Stimulated activated naive CD8-positive, alpha-beta T cell treated with anti-CD3 and anti-CD28 coated beads, Interleukin-15, Interleukin-2, amounts not matched to agents 100 U/mL and 50 U/mL, for 24 hours (primary cell): ENCODE data around the gene IGFL1.
"Not testable (repeated sequence)": the region's sequence is repeated elsewhere in the genome, so short reads cannot be mapped to it uniquely, and the experiment has no call there.

ENCODE experiments used
- ATAC-seq: fragments of 150-1000 bp; cut with Tn5 transposase; one replicate; pipeline ENCODE4 v1.10.0; 2021
- DNase-seq: peaks from one replicate; pipeline ENCODE4 v3.0.0; 2021

Gene IGFL1

GRCh38 chr19:46225558-46226004, 4.0 kb upstream of the IGFL1 start:
- ATAC-seq = no peak
- no peak for DNase-seq

GRCh38 chr19:46226438-46226973, 3.0 kb upstream of the IGFL1 start:
- ATAC-seq = no peak
- no peak for DNase-seq

GRCh38 chr19:46232029-46232428, 2.5 kb downstream of the IGFL1 start:
- DNase-seq = no peak
- ATAC-seq = no peak

- ATAC-seq (no peak), DNase-seq (no peak)
Observed at GRCh38 chr19:46232468-46232867, 2.9 kb downstream of the IGFL1 start.

GRCh38 chr19:46232938-46233621, 3.5 kb downstream of the IGFL1 start:
- DNase-seq (no peak), ATAC-seq (no peak)

GRCh38 chr19:46233871-46234270, 4.3 kb downstream of the IGFL1 start:
- not testable (repeated sequence) for ATAC-seq, DNase-seq

GRCh38 chr19:46238141-46238540, 8.6 kb downstream of the IGFL1 start:
- not testable (repeated sequence) for ATAC-seq, DNase-seq

- no peak for ATAC-seq
- no peak for DNase-seq
Observed at GRCh38 chr19:46239193-46240024, 9.9 kb downstream of the IGFL1 start.

- DNase-seq = no peak
- no peak for ATAC-seq
Observed at GRCh38 chr19:46240693-46241092, 11.2 kb downstream of the IGFL1 start.

GRCh38 chr19:46241626-46242025, 12.1 kb downstream of the IGFL1 start:
- no peak for DNase-seq
- no peak for ATAC-seq

- not testable (repeated sequence) for ATAC-seq, DNase-seq
Observed at GRCh38 chr19:46243081-46243654, 13.6 kb downstream of the IGFL1 start.

- DNase-seq = no peak
- no peak for ATAC-seq
Observed at GRCh38 chr19:46250076-46250735, 20.7 kb downstream of the IGFL1 start.

GRCh38 chr19:46251416-46251815, 21.9 kb downstream of the IGFL1 start:
- DNase-seq (no peak), ATAC-seq (no peak)

- ATAC-seq (no peak), DNase-seq (no peak)
Observed at GRCh38 chr19:46254776-46255175, 25.2 kb downstream of the IGFL1 start.

- DNase-seq = no peak
- ATAC-seq = no peak
Observed at GRCh38 chr19:46256855-46257254, 27.3 kb downstream of the IGFL1 start.

GRCh38 chr19:46261501-46261900, 32.0 kb downstream of the IGFL1 start:
- ATAC-seq, DNase-seq: not testable (repeated sequence)

- ATAC-seq = peak; percentile 87
- DNase-seq = peak; percentile 73
Observed at GRCh38 chr19:46262684-46263296, 33.2 kb downstream of the IGFL1 start.

- ATAC-seq, DNase-seq: not testable (repeated sequence)
Observed at GRCh38 chr19:46264801-46265200, 35.3 kb downstream of the IGFL1 start.

- peak; percentile 73 for DNase-seq
Observed at GRCh38 chr19:46265217-46265828, 35.8 kb downstream of the IGFL1 start.

GRCh38 chr19:46269101-46269500, 39.6 kb downstream of the IGFL1 start:
- no peak for ATAC-seq
- DNase-seq = no peak

More at GRCh38 chr19:46265217-46265828, 35.8 kb downstream of the IGFL1 start:
- peak; percentile 56 for ATAC-seq
